WTC11 (cell line): ENCODE results near the gene SLC10A3. TPM values are rescaled to one million over a fixed set of nuclear protein-coding genes. Genes with fewer than 3 reads are reported as not detected.

Experiments
- ATAC-seq: fragments of 200-7000 bp; cut with Tn5 transposase; 2 replicates; pipeline ENCODE4 v1.10.0; 2021; ENCODE audit warnings: mild to moderate bottlenecking, moderate library complexity
- CTCF ChIA-PET: fragments of 300-600 bp; sonication (Branson Sonifier 250); formaldehyde crosslinking; loops from one replicate; lab custom pipeline; 2021; ENCODE audit warnings: antibody characterized with exemption; lab: Charles Lee
- POLR2A ChIA-PET: fragments of 350-600 bp; sonication (Branson Sonifier 250); formaldehyde crosslinking; loops from one replicate; lab custom pipeline; 2021; ENCODE audit warnings: antibody characterized with exemption; lab: Charles Lee
- DNase-seq: peaks from one replicate; pipeline ENCODE4 v3.0.0; 2021; ENCODE audit warnings: low spot score
- H3K27ac Mint-ChIP-seq: 2 replicates; pipeline ENCODE4 v1.8.0; 2021; ENCODE audit warnings: mixed read lengths
- H3K27me3 Mint-ChIP-seq: 2 replicates; pipeline ENCODE4 v1.8.0; 2021; ENCODE audit warnings: low read depth, mild to moderate bottlenecking, moderate library complexity, mixed read lengths
- H3K36me3 Mint-ChIP-seq: 2 replicates; pipeline ENCODE4 v1.8.0; 2021; ENCODE audit warnings: mixed read lengths
- H3K4me1 Mint-ChIP-seq: 2 replicates; pipeline ENCODE4 v1.8.0; 2022; ENCODE audit warnings: mixed read lengths
- H3K4me3 Mint-ChIP-seq: 2 replicates; pipeline ENCODE4 v1.8.0; 2021; ENCODE audit warnings: mild to moderate bottlenecking, moderate library complexity, mixed read lengths
- H3K9me3 Mint-ChIP-seq: 2 replicates; pipeline ENCODE4 v1.8.0; 2021; ENCODE audit warnings: mixed read lengths
- ATF2 ChIP-seq: sonication (generic); formaldehyde crosslinking; IDR thresholded peaks from 2 replicates; pipeline ENCODE4 v1.8.1; 2022; ENCODE audit warnings: low read depth, missing genetic modification reagents, borderline replicate concordance
- ATF3 ChIP-seq: sonication (generic); formaldehyde crosslinking; conservative IDR thresholded peaks from 2 replicates; pipeline ENCODE4 v1.8.1; 2022; ENCODE audit warnings: mild to moderate bottlenecking, missing genetic modification reagents
- ATF6 ChIP-seq: sonication (generic); formaldehyde crosslinking; IDR thresholded peaks from 2 replicates; pipeline ENCODE4 v1.8.1; 2023; ENCODE audit warnings: mild to moderate bottlenecking, missing genetic modification reagents
- CBFB ChIP-seq: sonication (generic); formaldehyde crosslinking; IDR thresholded peaks from 2 replicates; pipeline ENCODE4 v1.8.1; 2022; ENCODE audit warnings: mild to moderate bottlenecking, low read depth, missing genetic modification reagents
- PREB ChIP-seq: sonication (generic); formaldehyde crosslinking; IDR thresholded peaks from 2 replicates; pipeline ENCODE4 v1.8.1; 2022; ENCODE audit warnings: mild to moderate bottlenecking, missing genetic modification reagents, moderate library complexity, borderline replicate concordance
- TEAD1 ChIP-seq: sonication (generic); formaldehyde crosslinking; IDR thresholded peaks from 2 replicates; pipeline ENCODE4 v1.8.0; 2022; ENCODE audit warnings: mild to moderate bottlenecking, missing genetic modification reagents
- TEAD4 ChIP-seq: sonication (generic); formaldehyde crosslinking; IDR thresholded peaks from 2 replicates; pipeline ENCODE4 v1.8.0; 2022; ENCODE audit warnings: mild to moderate bottlenecking, missing genetic modification reagents
- ZNF423 ChIP-seq: fragments of 250-450 bp; sonication (Bioruptor Pico); IDR thresholded peaks from 2 replicates; pipeline ENCODE4 v2.1.2; 2022; ENCODE audit warnings: mild to moderate bottlenecking, moderate library complexity
- total RNA-seq: library from RNA; stranded (reverse); gene quantifications from 3 replicates; pipeline ENCODE4 v1.2.3, GENCODE V29; 2021
- TF ChIP-seq, protein P1 (sequence below): fragments of 200-600 bp; IDR thresholded peaks from 2 replicates; pipeline ENCODE4 v1.8.0; 2022; ENCODE audit warnings: antibody characterized with exemption
- TF ChIP-seq, protein P2 (sequence below): sonication (generic); formaldehyde crosslinking; conservative IDR thresholded peaks from 2 replicates; pipeline ENCODE4 v1.8.1; 2023; ENCODE audit warnings: mild to moderate bottlenecking, low read depth, missing genetic modification reagents, moderate library complexity

The SLC10A3 gene
- total RNA-seq, 1 experiment from 2014 or later: 9.8 TPM

- no peak for TF ChIP-seq ATF2
- TF ChIP-seq, protein P1, sequence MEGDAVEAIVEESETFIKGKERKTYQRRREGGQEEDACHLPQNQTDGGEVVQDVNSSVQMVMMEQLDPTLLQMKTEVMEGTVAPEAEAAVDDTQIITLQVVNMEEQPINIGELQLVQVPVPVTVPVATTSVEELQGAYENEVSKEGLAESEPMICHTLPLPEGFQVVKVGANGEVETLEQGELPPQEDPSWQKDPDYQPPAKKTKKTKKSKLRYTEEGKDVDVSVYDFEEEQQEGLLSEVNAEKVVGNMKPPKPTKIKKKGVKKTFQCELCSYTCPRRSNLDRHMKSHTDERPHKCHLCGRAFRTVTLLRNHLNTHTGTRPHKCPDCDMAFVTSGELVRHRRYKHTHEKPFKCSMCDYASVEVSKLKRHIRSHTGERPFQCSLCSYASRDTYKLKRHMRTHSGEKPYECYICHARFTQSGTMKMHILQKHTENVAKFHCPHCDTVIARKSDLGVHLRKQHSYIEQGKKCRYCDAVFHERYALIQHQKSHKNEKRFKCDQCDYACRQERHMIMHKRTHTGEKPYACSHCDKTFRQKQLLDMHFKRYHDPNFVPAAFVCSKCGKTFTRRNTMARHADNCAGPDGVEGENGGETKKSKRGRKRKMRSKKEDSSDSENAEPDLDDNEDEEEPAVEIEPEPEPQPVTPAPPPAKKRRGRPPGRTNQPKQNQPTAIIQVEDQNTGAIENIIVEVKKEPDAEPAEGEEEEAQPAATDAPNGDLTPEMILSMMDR: no peak
- TF ChIP-seq, protein P2, sequence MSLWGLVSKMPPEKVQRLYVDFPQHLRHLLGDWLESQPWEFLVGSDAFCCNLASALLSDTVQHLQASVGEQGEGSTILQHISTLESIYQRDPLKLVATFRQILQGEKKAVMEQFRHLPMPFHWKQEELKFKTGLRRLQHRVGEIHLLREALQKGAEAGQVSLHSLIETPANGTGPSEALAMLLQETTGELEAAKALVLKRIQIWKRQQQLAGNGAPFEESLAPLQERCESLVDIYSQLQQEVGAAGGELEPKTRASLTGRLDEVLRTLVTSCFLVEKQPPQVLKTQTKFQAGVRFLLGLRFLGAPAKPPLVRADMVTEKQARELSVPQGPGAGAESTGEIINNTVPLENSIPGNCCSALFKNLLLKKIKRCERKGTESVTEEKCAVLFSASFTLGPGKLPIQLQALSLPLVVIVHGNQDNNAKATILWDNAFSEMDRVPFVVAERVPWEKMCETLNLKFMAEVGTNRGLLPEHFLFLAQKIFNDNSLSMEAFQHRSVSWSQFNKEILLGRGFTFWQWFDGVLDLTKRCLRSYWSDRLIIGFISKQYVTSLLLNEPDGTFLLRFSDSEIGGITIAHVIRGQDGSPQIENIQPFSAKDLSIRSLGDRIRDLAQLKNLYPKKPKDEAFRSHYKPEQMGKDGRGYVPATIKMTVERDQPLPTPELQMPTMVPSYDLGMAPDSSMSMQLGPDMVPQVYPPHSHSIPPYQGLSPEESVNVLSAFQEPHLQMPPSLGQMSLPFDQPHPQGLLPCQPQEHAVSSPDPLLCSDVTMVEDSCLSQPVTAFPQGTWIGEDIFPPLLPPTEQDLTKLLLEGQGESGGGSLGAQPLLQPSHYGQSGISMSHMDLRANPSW (CRISPR knock-in tag): no peak
- no peak for TF ChIP-seq CBFB (CRISPR knock-in tag)
- no peak for TF ChIP-seq TEAD4 (CRISPR knock-in tag)
- TF ChIP-seq TEAD1 (CRISPR knock-in tag): no peak
These were observed 48.6 kb upstream of the SLC10A3 start (continued) for GRCh38 chrX:154539077-154539476.

- no peak overlapping the region for H3K4me3 Mint-ChIP-seq
- peaks cover 14% of the 10 kb centered on the region for H3K36me3 Mint-ChIP-seq
- POLR2A ChIA-PET: no interaction called here
- TF ChIP-seq ATF6 (CRISPR knock-in tag) (no peak), PREB (CRISPR knock-in tag) (no peak), ATF3 (no peak), ZNF423 (CRISPR knock-in tag) (no peak)
- TF ChIP-seq, protein P1: no peak
- no peaks in the 10 kb centered on the region for H3K9me3 Mint-ChIP-seq
- DNase-seq (no peak), ATAC-seq (no peak)
- no peaks in the 10 kb centered on the region for H3K27me3 Mint-ChIP-seq
- H3K4me1 Mint-ChIP-seq: no peaks in the 10 kb centered on the region
- CTCF ChIA-PET: interaction anchor here (2.2 kb wide), 1 partner anchor 162 kb away, joined by 7 read pairs; no protein-coding TSS in a partner anchor
- H3K27ac Mint-ChIP-seq: no peak overlapping the region
These were observed 45.5 kb upstream of the SLC10A3 start for GRCh38 chrX:154535892-154536291.
